Measurements from ENCODE around the gene TMEM273. TPM values are rescaled to one million over a fixed set of nuclear protein-coding genes. Genes with fewer than 3 reads are reported as not detected.
A peak's percentile ranks its signal among the peaks of the same experiment; 100 is the strongest.

Gene TMEM273, protein sequence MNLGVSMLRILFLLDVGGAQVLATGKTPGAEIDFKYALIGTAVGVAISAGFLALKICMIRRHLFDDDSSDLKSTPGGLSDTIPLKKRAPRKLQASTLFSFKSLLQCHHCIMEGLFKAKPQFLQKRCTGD
- total RNA-seq = not detected in 2 replicates
- long read RNA-seq = 0 reads

DNA sequence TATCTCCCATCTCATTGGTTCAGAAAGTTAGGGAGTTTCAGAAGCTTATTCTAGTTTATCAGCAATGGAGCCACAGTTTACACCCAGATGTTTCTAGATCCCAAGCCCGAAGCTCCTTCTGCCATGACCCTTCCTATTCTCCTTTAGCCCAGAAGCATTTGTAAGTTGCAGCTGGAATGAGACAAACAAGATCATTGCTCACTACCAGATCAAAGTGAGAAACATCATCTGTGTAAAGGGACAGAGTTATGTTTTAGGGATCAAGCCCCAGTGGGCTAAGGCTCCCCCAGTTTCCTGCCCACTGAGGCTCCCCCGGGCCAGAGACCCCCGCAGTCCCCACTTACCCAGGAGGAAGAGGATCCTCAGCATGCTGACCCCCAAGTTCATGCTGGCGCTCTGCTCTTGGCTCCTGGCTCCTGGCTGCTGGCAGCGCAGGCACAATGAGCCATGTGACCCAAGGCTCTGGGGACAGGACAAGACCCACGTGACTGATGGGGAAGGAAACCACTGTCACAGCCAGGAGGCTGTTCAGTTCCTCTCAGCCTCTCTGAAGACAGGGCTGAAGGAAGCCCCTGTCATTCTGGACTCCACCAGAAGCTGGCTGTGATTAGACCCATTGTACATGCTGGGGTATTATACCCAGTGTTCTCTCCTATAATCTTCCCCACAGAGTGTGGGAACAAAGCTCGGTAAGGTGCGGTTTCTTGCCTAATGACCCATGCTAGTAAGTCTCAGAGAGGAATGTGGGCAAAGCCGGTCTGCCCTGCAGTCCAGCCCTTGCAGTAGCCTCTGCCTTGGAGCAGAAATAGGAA lies at the start of gene TMEM273:
TMEM273 (minus strand) TSS at position 442 of the 812 bp plus-strand sequence; CDS start at position 387, 55 bp downstream.
- H3K36me3 Mint-ChIP-seq (ENCODE audit: unreplicated experiment) = no peaks in the 10 kb centered on the region
- no peaks in the 10 kb centered on the region for H3K9me3 Mint-ChIP-seq (ENCODE audit: unreplicated experiment)
- H3K27me3 Mint-ChIP-seq (ENCODE audit: unreplicated experiment) = peaks cover 18% of the 10 kb centered on the region
- DNase-seq (ENCODE audit: extremely low spot score, unreplicated experiment) = peak; percentile 75
- H3K27ac Mint-ChIP-seq (ENCODE audit: unreplicated experiment) = no peak within 1 kb of the TSS
- H3K4me3 Mint-ChIP-seq (ENCODE audit: unreplicated experiment) = no peak within 1 kb of the TSS
- TF ChIP-seq, protein P1, sequence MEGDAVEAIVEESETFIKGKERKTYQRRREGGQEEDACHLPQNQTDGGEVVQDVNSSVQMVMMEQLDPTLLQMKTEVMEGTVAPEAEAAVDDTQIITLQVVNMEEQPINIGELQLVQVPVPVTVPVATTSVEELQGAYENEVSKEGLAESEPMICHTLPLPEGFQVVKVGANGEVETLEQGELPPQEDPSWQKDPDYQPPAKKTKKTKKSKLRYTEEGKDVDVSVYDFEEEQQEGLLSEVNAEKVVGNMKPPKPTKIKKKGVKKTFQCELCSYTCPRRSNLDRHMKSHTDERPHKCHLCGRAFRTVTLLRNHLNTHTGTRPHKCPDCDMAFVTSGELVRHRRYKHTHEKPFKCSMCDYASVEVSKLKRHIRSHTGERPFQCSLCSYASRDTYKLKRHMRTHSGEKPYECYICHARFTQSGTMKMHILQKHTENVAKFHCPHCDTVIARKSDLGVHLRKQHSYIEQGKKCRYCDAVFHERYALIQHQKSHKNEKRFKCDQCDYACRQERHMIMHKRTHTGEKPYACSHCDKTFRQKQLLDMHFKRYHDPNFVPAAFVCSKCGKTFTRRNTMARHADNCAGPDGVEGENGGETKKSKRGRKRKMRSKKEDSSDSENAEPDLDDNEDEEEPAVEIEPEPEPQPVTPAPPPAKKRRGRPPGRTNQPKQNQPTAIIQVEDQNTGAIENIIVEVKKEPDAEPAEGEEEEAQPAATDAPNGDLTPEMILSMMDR (IDR thresholded peaks at IDR 0.05) = no peak
- H3K4me1 Mint-ChIP-seq (ENCODE audit: unreplicated experiment) = no peaks in the 10 kb centered on the region

DNA sequence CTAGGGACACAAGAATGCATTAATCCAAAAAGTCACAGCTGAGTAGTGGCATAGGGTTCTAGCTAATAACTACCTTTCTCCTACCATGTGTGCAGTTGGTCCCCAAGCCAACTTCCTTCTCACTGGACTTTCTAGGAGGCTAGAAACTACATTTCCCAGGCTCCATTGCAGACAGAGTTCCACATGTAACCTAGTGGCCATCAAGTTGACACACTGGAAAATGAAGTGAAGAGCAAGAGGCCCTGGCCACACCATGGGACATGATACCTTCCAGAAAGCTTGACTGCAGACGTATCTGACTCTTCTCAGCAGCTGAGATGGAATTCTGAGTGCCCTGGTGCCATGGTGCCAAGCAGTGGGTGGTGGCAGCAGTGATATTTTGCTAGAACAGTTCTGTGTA lies 49.8 kb upstream of the TMEM273 start:
- Mint-ChIP-seq H3K27ac (ENCODE audit: unreplicated experiment) (no peak overlapping the region), H3K9me3 (ENCODE audit: unreplicated experiment) (no peaks in the 10 kb centered on the region), H3K36me3 (ENCODE audit: unreplicated experiment) (no peaks in the 10 kb centered on the region), H3K4me1 (ENCODE audit: unreplicated experiment) (no peaks in the 10 kb centered on the region), H3K27me3 (ENCODE audit: unreplicated experiment) (peaks cover 6% of the 10 kb centered on the region), H3K4me3 (ENCODE audit: unreplicated experiment) (no peak overlapping the region)
- DNase-seq (ENCODE audit: extremely low spot score, unreplicated experiment) = peak; percentile 40
- TF ChIP-seq, protein P1 (IDR thresholded peaks at IDR 0.05) = no peak

DNA sequence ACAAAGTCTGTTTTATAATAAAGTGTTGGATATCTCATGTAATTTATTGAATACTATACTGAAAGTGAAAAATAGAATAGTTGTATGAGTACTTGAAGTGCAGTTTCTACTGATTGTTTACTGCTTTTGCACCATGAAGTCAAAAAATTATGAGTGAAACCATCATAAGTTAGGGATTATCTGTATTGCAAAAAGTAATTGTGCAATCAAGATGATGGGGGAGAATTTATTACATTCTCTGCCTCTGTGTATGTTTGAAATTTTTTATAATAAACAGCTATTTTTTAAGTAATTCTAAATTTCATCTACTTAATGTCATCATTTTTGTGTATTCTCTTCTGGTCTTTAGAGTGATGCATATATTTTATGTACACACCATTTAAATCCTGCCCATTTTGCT lies 47.2 kb upstream of the TMEM273 start:
- Mint-ChIP-seq H3K27ac (ENCODE audit: unreplicated experiment) (no peak overlapping the region), H3K27me3 (ENCODE audit: unreplicated experiment) (peaks cover 16% of the 10 kb centered on the region)

DNA sequence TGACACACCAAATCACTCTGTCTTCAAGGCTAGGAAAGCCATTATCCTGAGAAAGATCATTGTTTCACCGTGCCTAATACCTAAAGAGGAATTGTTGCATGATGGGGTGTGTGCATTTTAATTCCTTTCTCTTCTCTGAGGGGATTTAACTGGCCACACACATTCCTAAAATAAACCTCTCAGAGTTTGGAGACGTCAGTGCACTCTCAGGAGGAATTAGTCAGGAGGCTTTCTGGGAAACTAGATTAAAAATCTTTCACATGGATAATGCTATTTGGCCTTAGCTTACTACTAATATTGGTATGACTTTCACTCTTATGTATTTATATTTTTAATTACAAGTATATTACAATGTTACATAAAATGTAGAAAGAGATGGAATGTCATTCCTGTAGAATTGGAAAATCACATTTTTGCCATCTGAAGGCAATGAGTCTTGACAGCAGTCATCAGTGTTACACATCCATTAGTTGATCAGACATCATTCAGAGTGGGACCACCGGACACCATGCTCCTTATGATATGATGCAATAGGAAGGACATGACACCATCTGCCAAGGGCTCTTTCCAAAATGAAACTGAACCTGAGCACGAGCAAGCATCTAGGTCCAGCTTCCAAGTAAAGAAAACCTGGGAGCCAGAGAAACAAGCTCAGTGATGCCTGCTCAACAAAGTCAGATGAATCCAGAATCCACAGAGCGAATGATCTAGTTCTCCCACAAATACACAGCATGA lies 43.1 kb upstream of the TMEM273 start:
- DNase-seq (ENCODE audit: extremely low spot score, unreplicated experiment) = no peak
- Mint-ChIP-seq H3K9me3 (ENCODE audit: unreplicated experiment) (no peaks in the 10 kb centered on the region), H3K27me3 (ENCODE audit: unreplicated experiment) (peaks cover 16% of the 10 kb centered on the region), H3K36me3 (ENCODE audit: unreplicated experiment) (no peaks in the 10 kb centered on the region), H3K4me1 (ENCODE audit: unreplicated experiment) (no peaks in the 10 kb centered on the region), H3K4me3 (ENCODE audit: unreplicated experiment) (no peak overlapping the region), H3K27ac (ENCODE audit: unreplicated experiment) (no peak overlapping the region)
- TF ChIP-seq, protein P1 (IDR thresholded peaks at IDR 0.05) = no peak

More for the DNA sequence above, 47.2 kb upstream of the TMEM273 start:
- Mint-ChIP-seq H3K4me1 (ENCODE audit: unreplicated experiment) (no peaks in the 10 kb centered on the region), H3K36me3 (ENCODE audit: unreplicated experiment) (no peaks in the 10 kb centered on the region), H3K4me3 (ENCODE audit: unreplicated experiment) (no peak overlapping the region), H3K9me3 (ENCODE audit: unreplicated experiment) (no peaks in the 10 kb centered on the region)
- TF ChIP-seq, protein P1 (IDR thresholded peaks at IDR 0.05) = no peak
- no peak for DNase-seq (ENCODE audit: extremely low spot score, unreplicated experiment)

DNA sequence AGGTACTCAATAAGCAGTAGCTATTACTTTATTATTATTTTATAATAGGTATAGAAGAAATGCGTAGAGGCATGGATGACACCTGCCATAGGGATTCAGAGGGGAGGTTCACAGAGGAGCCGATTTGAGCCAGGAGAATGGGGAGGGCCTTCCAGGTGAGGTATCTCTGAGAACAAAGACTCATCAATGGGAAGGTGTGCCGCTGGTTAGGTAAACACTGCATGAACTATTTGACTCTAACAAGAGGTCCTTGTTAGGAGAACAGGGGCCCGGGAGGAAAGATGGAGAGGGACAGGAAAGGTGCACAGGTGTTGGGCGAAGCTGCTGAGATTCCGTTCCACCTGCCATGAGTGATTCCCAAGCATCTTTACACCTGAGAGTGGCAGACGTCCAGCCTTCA lies 41.8 kb upstream of the TMEM273 start:
- Mint-ChIP-seq H3K36me3 (ENCODE audit: unreplicated experiment) (no peaks in the 10 kb centered on the region), H3K4me1 (ENCODE audit: unreplicated experiment) (no peaks in the 10 kb centered on the region), H3K27ac (ENCODE audit: unreplicated experiment) (no peak overlapping the region), H3K4me3 (ENCODE audit: unreplicated experiment) (no peak overlapping the region), H3K9me3 (ENCODE audit: unreplicated experiment) (no peaks in the 10 kb centered on the region), H3K27me3 (ENCODE audit: unreplicated experiment) (peaks cover 16% of the 10 kb centered on the region)
- no peak for DNase-seq (ENCODE audit: extremely low spot score, unreplicated experiment)
- TF ChIP-seq, protein P1 (IDR thresholded peaks at IDR 0.05) = no peak
